ENCODE measurements around the gene COL21A1. TPM values are rescaled to one million over a fixed set of nuclear protein-coding genes. Genes with fewer than 3 reads are reported as not detected.
A peak's percentile ranks its signal among the peaks of the same experiment; 100 is the strongest.

The COL21A1 gene
- total and polyA plus RNA-seq, 2 of the 13 experiments (the other 11 are each of a cell fraction or from before 2014, with no cell fraction given) = 0.13 TPM; not detected in 1

- TF ChIP-seq, protein P1, sequence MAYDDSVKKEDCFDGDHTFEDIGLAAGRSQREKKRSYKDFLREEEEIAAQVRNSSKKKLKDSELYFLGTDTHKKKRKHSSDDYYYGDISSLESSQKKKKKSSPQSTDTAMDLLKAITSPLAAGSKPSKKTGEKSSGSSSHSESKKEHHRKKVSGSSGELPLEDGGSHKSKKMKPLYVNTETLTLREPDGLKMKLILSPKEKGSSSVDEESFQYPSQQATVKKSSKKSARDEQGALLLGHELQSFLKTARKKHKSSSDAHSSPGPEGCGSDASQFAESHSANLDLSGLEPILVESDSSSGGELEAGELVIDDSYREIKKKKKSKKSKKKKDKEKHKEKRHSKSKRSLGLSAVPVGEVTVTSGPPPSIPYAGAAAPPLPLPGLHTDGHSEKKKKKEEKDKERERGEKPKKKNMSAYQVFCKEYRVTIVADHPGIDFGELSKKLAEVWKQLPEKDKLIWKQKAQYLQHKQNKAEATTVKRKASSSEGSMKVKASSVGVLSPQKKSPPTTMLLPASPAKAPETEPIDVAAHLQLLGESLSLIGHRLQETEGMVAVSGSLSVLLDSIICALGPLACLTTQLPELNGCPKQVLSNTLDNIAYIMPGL (CRISPR knock-in tag; IDR thresholded peaks at IDR 0.05; ENCODE audit: borderline replicate concordance in 1 of 2, low read depth in 1 of 2) = peak in 1 of 2 experiments; percentile 24; a peak in 1 of 4 replicates
- peak; percentile 74; the same call in 1 of the 2 replicates for TF ChIP-seq DPF2 (CRISPR knock-in tag; IDR thresholded peaks at IDR 0.05; ENCODE audit: borderline replicate concordance, low read depth)
- 0 out of 2 replicates have a peak, but pooled peaks have one; percentile 45 for TF ChIP-seq ZFP82 (CRISPR knock-in tag; IDR thresholded peaks at IDR 0.05; ENCODE audit: borderline replicate concordance)
- peak; percentile 92 for TF ChIP-seq RARA (CRISPR knock-in tag; IDR thresholded peaks at IDR 0.05)
- TF ChIP-seq GTF2F1 (IDR thresholded peaks at IDR 0.05; ENCODE audit: low read length) = no peak
- peak; percentile 99 for TF ChIP-seq ZSCAN9 (CRISPR knock-in tag; IDR thresholded peaks at IDR 0.05; ENCODE audit: borderline replicate concordance)
- peak; percentile 74; the same call in 1 of the 2 replicates for TF ChIP-seq NCOA2 (CRISPR knock-in tag; IDR thresholded peaks at IDR 0.05)
- TF ChIP-seq GABPA (IDR thresholded peaks at IDR 0.05; ENCODE audit: low read depth, low read length) = no peak
- TF ChIP-seq GABPA (CRISPR knock-in tag; IDR thresholded peaks at IDR 0.05; ENCODE audit: low read depth) = peak; percentile 60; the same call in 1 of the 2 replicates
- peak; percentile 46; the same call in 1 of the 2 replicates for TF ChIP-seq NFE2L2 (IDR thresholded peaks at IDR 0.05; ENCODE audit: low read length)
- TF ChIP-seq, protein P2, sequence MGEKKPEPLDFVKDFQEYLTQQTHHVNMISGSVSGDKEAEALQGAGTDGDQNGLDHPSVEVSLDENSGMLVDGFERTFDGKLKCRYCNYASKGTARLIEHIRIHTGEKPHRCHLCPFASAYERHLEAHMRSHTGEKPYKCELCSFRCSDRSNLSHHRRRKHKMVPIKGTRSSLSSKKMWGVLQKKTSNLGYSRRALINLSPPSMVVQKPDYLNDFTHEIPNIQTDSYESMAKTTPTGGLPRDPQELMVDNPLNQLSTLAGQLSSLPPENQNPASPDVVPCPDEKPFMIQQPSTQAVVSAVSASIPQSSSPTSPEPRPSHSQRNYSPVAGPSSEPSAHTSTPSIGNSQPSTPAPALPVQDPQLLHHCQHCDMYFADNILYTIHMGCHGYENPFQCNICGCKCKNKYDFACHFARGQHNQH (CRISPR knock-in tag; IDR thresholded peaks at IDR 0.05) = peak; percentile 86
- peak; percentile 59 for TF ChIP-seq IRF2 (CRISPR knock-in tag; IDR thresholded peaks at IDR 0.05)
- TF ChIP-seq ZBTB3 (CRISPR knock-in tag; IDR thresholded peaks at IDR 0.05; ENCODE audit: borderline replicate concordance, low read depth) = no peak
- TF ChIP-seq HCFC1 (IDR thresholded peaks at IDR 0.05; ENCODE audit: low read depth, low read length) = no peak
- peak; percentile 78; the same call in 1 of the 2 replicates for TF ChIP-seq FOXO1 (CRISPR knock-in tag; IDR thresholded peaks at IDR 0.05)
- TF ChIP-seq ZNF430 (CRISPR knock-in tag; IDR thresholded peaks at IDR 0.05) = peak; percentile 62; the same call in 1 of the 2 replicates
- TF ChIP-seq TARDBP (CRISPR knock-in tag; IDR thresholded peaks at IDR 0.05) = peak; percentile 35; the same call in 1 of the 2 replicates
- no peak for TF ChIP-seq ARNT2 (CRISPR knock-in tag; IDR thresholded peaks at IDR 0.05; ENCODE audit: low read depth)
- TF ChIP-seq GABPB1 (CRISPR knock-in tag; IDR thresholded peaks at IDR 0.05) = peak; percentile 58
- TF ChIP-seq MEIS2 (CRISPR knock-in tag; IDR thresholded peaks at IDR 0.05) = 0 out of 2 replicates have a peak, but pooled peaks have one; percentile 30
- TF ChIP-seq ZNF780A (CRISPR knock-in tag; IDR thresholded peaks at IDR 0.05) = no peak
- TF ChIP-seq KAT8 (CRISPR knock-in tag; IDR thresholded peaks at IDR 0.05) = peak; percentile 68
- TF ChIP-seq RXRA (CRISPR knock-in tag; IDR thresholded peaks at IDR 0.05) = peak; percentile 36; the same call in 1 of the 2 replicates
- TF ChIP-seq NR2F6 (IDR thresholded peaks at IDR 0.05) = peak; percentile 62
- peak; percentile 60; the same call in 1 of the 2 replicates for TF ChIP-seq NR2F6 (CRISPR knock-in tag; IDR thresholded peaks at IDR 0.05)
- no peak for TF ChIP-seq TRIM22 (IDR thresholded peaks at IDR 0.05)
- TF ChIP-seq CBX5 (CRISPR knock-in tag; IDR thresholded peaks at IDR 0.05; ENCODE audit: borderline replicate concordance) = peak; percentile 69; the same call in 1 of the 2 replicates
- peak; percentile 82 for TF ChIP-seq GATAD2A (CRISPR knock-in tag; IDR thresholded peaks at IDR 0.05)
- no peak for TF ChIP-seq ATRX (CRISPR knock-in tag; IDR thresholded peaks at IDR 0.05; ENCODE audit: borderline replicate concordance)
Measured at GRCh38 chr6:56156643-56157042, 90.7 kb downstream of the COL21A1 start (continued).

Measured in HepG2 (cell line).